Measurements from ENCODE around the gene RAP1B. TPM values are rescaled to one million over a fixed set of nuclear protein-coding genes. Genes with fewer than 3 reads are reported as not detected.

The RAP1B gene
- total RNA-seq, 2 donors from 2014 or later, result 100 to 102 TPM

GRCh38 chr12:68573406-68573805, 37.3 kb upstream of the RAP1B start:
- H3K9me3 Mint-ChIP-seq, result peaks cover 11% of the 10 kb centered on the region
- peaks cover 5% of the 10 kb centered on the region for H3K36me3 Mint-ChIP-seq (ENCODE audit: low read depth)
- 92 to 100% methylated on average over 1 of the region's 1 CpG for WGBS, 2 experiments (ENCODE audit: insufficient coverage in 1 of 2, insufficient read length in 1 of 2)
- Histone ChIP-seq H3K27ac (ENCODE audit: low read depth, low read length) (no peak overlapping the region), H3K9ac (ENCODE audit: extremely low read depth, low read length, poor library complexity, severe bottlenecking) (no peak overlapping the region), H3K36me3 (ENCODE audit: control insufficient read depth, insufficient read depth, low read length) (no peaks in the 10 kb centered on the region), H3K4me1 (ENCODE audit: control insufficient read depth, insufficient read depth, low read length) (no peaks in the 10 kb centered on the region), H3K9me3 (ENCODE audit: control insufficient read depth, low read length) (no peaks in the 10 kb centered on the region), H3K27me3 (ENCODE audit: control insufficient read depth, insufficient read depth, low read length, poor library complexity, severe bottlenecking) (no peaks in the 10 kb centered on the region), H3K4me3 (ENCODE audit: low read length) (no peak overlapping the region)
- H3K27ac Mint-ChIP-seq, result no peak overlapping the region
- H3K4me1 Mint-ChIP-seq, result no peaks in the 10 kb centered on the region
- TF ChIP-seq, protein P1, sequence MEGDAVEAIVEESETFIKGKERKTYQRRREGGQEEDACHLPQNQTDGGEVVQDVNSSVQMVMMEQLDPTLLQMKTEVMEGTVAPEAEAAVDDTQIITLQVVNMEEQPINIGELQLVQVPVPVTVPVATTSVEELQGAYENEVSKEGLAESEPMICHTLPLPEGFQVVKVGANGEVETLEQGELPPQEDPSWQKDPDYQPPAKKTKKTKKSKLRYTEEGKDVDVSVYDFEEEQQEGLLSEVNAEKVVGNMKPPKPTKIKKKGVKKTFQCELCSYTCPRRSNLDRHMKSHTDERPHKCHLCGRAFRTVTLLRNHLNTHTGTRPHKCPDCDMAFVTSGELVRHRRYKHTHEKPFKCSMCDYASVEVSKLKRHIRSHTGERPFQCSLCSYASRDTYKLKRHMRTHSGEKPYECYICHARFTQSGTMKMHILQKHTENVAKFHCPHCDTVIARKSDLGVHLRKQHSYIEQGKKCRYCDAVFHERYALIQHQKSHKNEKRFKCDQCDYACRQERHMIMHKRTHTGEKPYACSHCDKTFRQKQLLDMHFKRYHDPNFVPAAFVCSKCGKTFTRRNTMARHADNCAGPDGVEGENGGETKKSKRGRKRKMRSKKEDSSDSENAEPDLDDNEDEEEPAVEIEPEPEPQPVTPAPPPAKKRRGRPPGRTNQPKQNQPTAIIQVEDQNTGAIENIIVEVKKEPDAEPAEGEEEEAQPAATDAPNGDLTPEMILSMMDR (conservative IDR thresholded peaks at IDR 0.05), result no peak
- no peak for DNase-seq
- H3K4me3 Mint-ChIP-seq, result no peak overlapping the region
- no peaks in the 10 kb centered on the region for H3K27me3 Mint-ChIP-seq (ENCODE audit: insufficient read depth)

DNA sequence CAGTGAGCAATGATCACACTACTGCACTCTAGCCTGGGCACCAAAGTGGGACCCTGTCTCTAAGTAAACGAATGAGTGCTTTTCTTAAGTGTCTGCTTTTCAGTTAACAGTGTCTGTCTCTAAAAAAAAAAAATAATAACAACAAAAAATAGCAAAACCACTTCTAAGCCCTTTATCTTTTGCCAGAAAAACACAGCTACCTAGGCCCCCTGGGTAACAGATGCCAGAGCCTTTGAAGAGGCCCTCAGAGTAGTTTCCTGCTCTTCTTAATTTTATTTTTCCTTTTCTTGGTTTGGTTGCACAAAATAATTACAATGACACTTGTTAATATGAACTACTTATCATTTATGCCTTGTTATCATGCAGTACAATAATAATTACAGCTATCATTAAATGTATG, 32.8 kb upstream of the RAP1B start:
- H3K4me1 Mint-ChIP-seq, result no peaks in the 10 kb centered on the region
- Histone ChIP-seq H3K9ac (ENCODE audit: extremely low read depth, low read length, poor library complexity, severe bottlenecking) (no peak overlapping the region), H3K36me3 (ENCODE audit: control insufficient read depth, insufficient read depth, low read length) (no peaks in the 10 kb centered on the region), H3K27me3 (ENCODE audit: control insufficient read depth, insufficient read depth, low read length, poor library complexity, severe bottlenecking) (no peaks in the 10 kb centered on the region), H3K4me3 (ENCODE audit: low read length) (no peak overlapping the region), H3K27ac (ENCODE audit: low read depth, low read length) (no peak overlapping the region), H3K4me1 (ENCODE audit: control insufficient read depth, insufficient read depth, low read length) (no peaks in the 10 kb centered on the region), H3K9me3 (ENCODE audit: control insufficient read depth, low read length) (no peaks in the 10 kb centered on the region)
- no peaks in the 10 kb centered on the region for H3K27me3 Mint-ChIP-seq (ENCODE audit: insufficient read depth)
- WGBS, 2 experiments (ENCODE audit: insufficient coverage in 1 of 2, insufficient read length in 1 of 2), result 72% methylated on average over 1 of the region's 1 CpG; no CpG with 5 or more reads in 1 of the 2 experiments
- no peak overlapping the region for H3K27ac Mint-ChIP-seq
- H3K4me3 Mint-ChIP-seq, result no peak overlapping the region
- DNase-seq, result no peak
- TF ChIP-seq, protein P1 (conservative IDR thresholded peaks at IDR 0.05), result no peak
- H3K9me3 Mint-ChIP-seq, result no peaks in the 10 kb centered on the region
- no peaks in the 10 kb centered on the region for H3K36me3 Mint-ChIP-seq (ENCODE audit: low read depth)

DNA sequence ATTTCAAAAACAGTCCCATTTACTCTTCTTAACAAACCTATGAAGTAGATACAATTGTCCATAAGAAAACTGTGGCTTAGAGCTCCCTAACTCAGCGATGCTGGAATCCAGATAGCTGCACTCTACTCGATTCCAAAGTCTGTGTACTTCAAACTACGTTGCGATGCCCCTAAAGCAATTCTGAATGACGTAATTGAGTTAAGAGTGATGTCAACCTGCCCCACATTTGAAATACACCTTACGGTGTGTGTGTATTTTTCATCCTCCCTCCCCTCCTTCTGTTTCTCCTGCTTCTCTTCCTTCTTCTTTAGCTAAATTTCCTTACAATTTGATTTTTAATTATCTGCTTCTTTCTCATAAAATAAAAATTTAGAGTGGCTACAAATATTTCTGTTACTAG, 31.9 kb upstream of the RAP1B start:
- no peaks in the 10 kb centered on the region for H3K36me3 ChIP-seq (ENCODE audit: control insufficient read depth, insufficient read depth, low read length)
- no peaks in the 10 kb centered on the region for H3K4me1 ChIP-seq (ENCODE audit: control insufficient read depth, insufficient read depth, low read length)
- no peaks in the 10 kb centered on the region for H3K27me3 ChIP-seq (ENCODE audit: control insufficient read depth, insufficient read depth, low read length, poor library complexity, severe bottlenecking)
- no peak overlapping the region for H3K27ac ChIP-seq (ENCODE audit: low read depth, low read length)
- H3K9me3 Mint-ChIP-seq, result no peaks in the 10 kb centered on the region
- H3K4me3 Mint-ChIP-seq, result no peak overlapping the region
- no peak overlapping the region for H3K27ac Mint-ChIP-seq
- H3K36me3 Mint-ChIP-seq (ENCODE audit: low read depth), result no peaks in the 10 kb centered on the region
- WGBS, 2 experiments (ENCODE audit: insufficient coverage in 1 of 2, insufficient read length in 1 of 2), result 90 to 95% methylated on average over 6 of the region's 6 CpGs
- no peaks in the 10 kb centered on the region for H3K27me3 Mint-ChIP-seq (ENCODE audit: insufficient read depth)
- no peak overlapping the region for H3K9ac ChIP-seq (ENCODE audit: extremely low read depth, low read length, poor library complexity, severe bottlenecking)
- TF ChIP-seq, protein P1 (conservative IDR thresholded peaks at IDR 0.05), result no peak
- H3K9me3 ChIP-seq (ENCODE audit: control insufficient read depth, low read length), result no peaks in the 10 kb centered on the region
- H3K4me1 Mint-ChIP-seq, result no peaks in the 10 kb centered on the region
- DNase-seq, result no peak
- H3K4me3 ChIP-seq (ENCODE audit: low read length), result no peak overlapping the region
